ENCODE results near the gene CYSLTR1.
"Not testable (repeated sequence)": the region's sequence is repeated elsewhere in the genome, so short reads cannot be mapped to it uniquely, and the experiment has no call there.

Gene CYSLTR1

GRCh38 chrX:78321809-78322208 is 5.6 kb downstream of the CYSLTR1 start:
- in situ Hi-C loops (cut with HindIII; ENCODE audit: low sequenced_read_pairs) = no loop called here
- no peak for DNase-seq (ENCODE audit: low read depth, low spot score)
- TF ChIP-seq, protein P1, sequence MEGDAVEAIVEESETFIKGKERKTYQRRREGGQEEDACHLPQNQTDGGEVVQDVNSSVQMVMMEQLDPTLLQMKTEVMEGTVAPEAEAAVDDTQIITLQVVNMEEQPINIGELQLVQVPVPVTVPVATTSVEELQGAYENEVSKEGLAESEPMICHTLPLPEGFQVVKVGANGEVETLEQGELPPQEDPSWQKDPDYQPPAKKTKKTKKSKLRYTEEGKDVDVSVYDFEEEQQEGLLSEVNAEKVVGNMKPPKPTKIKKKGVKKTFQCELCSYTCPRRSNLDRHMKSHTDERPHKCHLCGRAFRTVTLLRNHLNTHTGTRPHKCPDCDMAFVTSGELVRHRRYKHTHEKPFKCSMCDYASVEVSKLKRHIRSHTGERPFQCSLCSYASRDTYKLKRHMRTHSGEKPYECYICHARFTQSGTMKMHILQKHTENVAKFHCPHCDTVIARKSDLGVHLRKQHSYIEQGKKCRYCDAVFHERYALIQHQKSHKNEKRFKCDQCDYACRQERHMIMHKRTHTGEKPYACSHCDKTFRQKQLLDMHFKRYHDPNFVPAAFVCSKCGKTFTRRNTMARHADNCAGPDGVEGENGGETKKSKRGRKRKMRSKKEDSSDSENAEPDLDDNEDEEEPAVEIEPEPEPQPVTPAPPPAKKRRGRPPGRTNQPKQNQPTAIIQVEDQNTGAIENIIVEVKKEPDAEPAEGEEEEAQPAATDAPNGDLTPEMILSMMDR (IDR thresholded peaks at IDR 0.05; ENCODE audit: low read depth, low read length) = no peak
- no peak overlapping the region for H3K4me3 ChIP-seq (ENCODE audit: low read depth, low read length)

- in situ Hi-C loops (cut with HindIII; ENCODE audit: low sequenced_read_pairs) = no loop called here
- no peak for DNase-seq (ENCODE audit: low read depth, low spot score)
- TF ChIP-seq, protein P1 (IDR thresholded peaks at IDR 0.05; ENCODE audit: low read depth, low read length) = no peak
- no peak overlapping the region for H3K4me3 ChIP-seq (ENCODE audit: low read depth, low read length)
These were observed 11.1 kb downstream of the CYSLTR1 start for GRCh38 chrX:78316265-78316664.

- DNase-seq (ENCODE audit: low read depth, low spot score) = no peak
- no peak overlapping the region for H3K4me3 ChIP-seq (ENCODE audit: low read depth, low read length)
- in situ Hi-C loops (cut with HindIII; ENCODE audit: low sequenced_read_pairs) = no loop called here
- TF ChIP-seq, protein P1 (IDR thresholded peaks at IDR 0.05; ENCODE audit: low read depth, low read length) = no peak
These were observed 11.7 kb downstream of the CYSLTR1 start for GRCh38 chrX:78315745-78316144.

GRCh38 chrX:78314561-78314960 is 12.8 kb downstream of the CYSLTR1 start:
- no peak overlapping the region for H3K4me3 ChIP-seq (ENCODE audit: low read depth, low read length)
- TF ChIP-seq, protein P1 (IDR thresholded peaks at IDR 0.05; ENCODE audit: low read depth, low read length) = no peak
- DNase-seq (ENCODE audit: low read depth, low spot score) = no peak
- in situ Hi-C loops (cut with HindIII; ENCODE audit: low sequenced_read_pairs) = no loop called here

GRCh38 chrX:78313526-78313925 is 13.9 kb downstream of the CYSLTR1 start:
- TF ChIP-seq, protein P1 (IDR thresholded peaks at IDR 0.05; ENCODE audit: low read depth, low read length) = no peak
- in situ Hi-C loops (cut with HindIII; ENCODE audit: low sequenced_read_pairs) = no loop called here
- no peak for DNase-seq (ENCODE audit: low read depth, low spot score)
- H3K4me3 ChIP-seq (ENCODE audit: low read depth, low read length) = no peak overlapping the region

GRCh38 chrX:78307665-78308064 is 19.7 kb downstream of the CYSLTR1 start:
- in situ Hi-C loops (cut with HindIII; ENCODE audit: low sequenced_read_pairs) = no loop called here
- DNase-seq (ENCODE audit: low read depth, low spot score) = no peak
- TF ChIP-seq, protein P1 (IDR thresholded peaks at IDR 0.05; ENCODE audit: low read depth, low read length) = no peak
- H3K4me3 ChIP-seq (ENCODE audit: low read depth, low read length) = no peak overlapping the region

GRCh38 chrX:78303086-78303485 is 24.3 kb downstream of the CYSLTR1 start:
- TF ChIP-seq, protein P1 (IDR thresholded peaks at IDR 0.05; ENCODE audit: low read depth, low read length) = no peak
- DNase-seq (ENCODE audit: low read depth, low spot score) = no peak
- H3K4me3 ChIP-seq (ENCODE audit: low read depth, low read length) = no peak overlapping the region
- in situ Hi-C loops (cut with HindIII; ENCODE audit: low sequenced_read_pairs) = no loop called here

DNA sequence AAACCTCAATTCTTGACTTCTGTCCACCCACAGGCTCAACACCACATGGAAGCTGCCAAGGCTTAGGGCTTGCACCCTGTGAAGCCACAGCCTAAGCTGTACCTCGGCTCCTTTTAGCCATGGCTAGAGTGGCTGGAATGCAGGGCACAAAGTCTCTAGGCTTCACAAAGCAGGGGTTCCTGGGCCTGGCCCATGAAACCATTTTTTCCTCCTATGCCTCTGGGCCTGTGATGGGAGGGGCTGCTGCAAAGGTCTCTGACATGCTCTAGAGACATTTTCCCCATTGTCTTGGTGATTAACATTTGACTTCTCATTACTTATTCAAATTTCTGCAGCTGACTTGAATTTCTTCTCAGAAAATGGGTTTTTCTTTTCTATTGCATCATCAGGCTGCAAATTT is 26.5 kb downstream of the CYSLTR1 start:
- H3K4me3 ChIP-seq (ENCODE audit: low read depth, low read length); in situ Hi-C loops (cut with HindIII; ENCODE audit: low sequenced_read_pairs); DNase-seq (ENCODE audit: low read depth, low spot score): not testable (repeated sequence)

Data from astrocyte of the spinal cord (primary cell).